WTC11 (cell line): ENCODE data around the gene ANXA6. TPM values are rescaled to one million over a fixed set of nuclear protein-coding genes. Genes with fewer than 3 reads are reported as not detected.

Experiments used
- ATAC-seq: fragments of 200-7000 bp; cut with Tn5 transposase; 2 replicates; pipeline ENCODE4 v1.10.0; 2021; ENCODE audit warnings: mild to moderate bottlenecking, moderate library complexity
- CTCF ChIA-PET: fragments of 300-600 bp; sonication (Branson Sonifier 250); formaldehyde crosslinking; loops from one replicate; lab custom pipeline; 2021; ENCODE audit warnings: antibody characterized with exemption; lab: Charles Lee
- POLR2A ChIA-PET: fragments of 350-600 bp; sonication (Branson Sonifier 250); formaldehyde crosslinking; loops from one replicate; lab custom pipeline; 2021; ENCODE audit warnings: antibody characterized with exemption; lab: Charles Lee
- DNase-seq: peaks from one replicate; pipeline ENCODE4 v3.0.0; 2021; ENCODE audit warnings: low spot score
- H3K27ac Mint-ChIP-seq: 2 replicates; pipeline ENCODE4 v1.8.0; 2021; ENCODE audit warnings: mixed read lengths
- H3K27me3 Mint-ChIP-seq: 2 replicates; pipeline ENCODE4 v1.8.0; 2021; ENCODE audit warnings: low read depth, mild to moderate bottlenecking, moderate library complexity, mixed read lengths
- H3K36me3 Mint-ChIP-seq: 2 replicates; pipeline ENCODE4 v1.8.0; 2021; ENCODE audit warnings: mixed read lengths
- H3K4me1 Mint-ChIP-seq: 2 replicates; pipeline ENCODE4 v1.8.0; 2022; ENCODE audit warnings: mixed read lengths
- H3K4me3 Mint-ChIP-seq: 2 replicates; pipeline ENCODE4 v1.8.0; 2021; ENCODE audit warnings: mild to moderate bottlenecking, moderate library complexity, mixed read lengths
- H3K9me3 Mint-ChIP-seq: 2 replicates; pipeline ENCODE4 v1.8.0; 2021; ENCODE audit warnings: mixed read lengths
- ATF1 ChIP-seq: sonication (generic); formaldehyde crosslinking; IDR thresholded peaks from 2 replicates; pipeline ENCODE4 v1.8.1; 2023; ENCODE audit warnings: mild to moderate bottlenecking, moderate library complexity, missing genetic modification reagents
- CREM ChIP-seq: sonication (generic); formaldehyde crosslinking; IDR thresholded peaks from 2 replicates; pipeline ENCODE4 v1.8.1; 2022; ENCODE audit warnings: mild to moderate bottlenecking, missing genetic modification reagents, moderate library complexity
- FOXK1 ChIP-seq: sonication (generic); formaldehyde crosslinking; IDR thresholded peaks from 2 replicates; pipeline ENCODE4 v1.8.0; 2022; ENCODE audit warnings: mild to moderate bottlenecking, moderate library complexity, missing genetic modification reagents
- JAZF1 ChIP-seq: fragments of 250-450 bp; sonication (Bioruptor Pico); IDR thresholded peaks from 2 replicates; pipeline ENCODE4 v1.9.0; 2021; ENCODE audit warnings: moderate library complexity, mild to moderate bottlenecking, inconsistent platforms
- NR1H2 ChIP-seq: sonication (generic); formaldehyde crosslinking; IDR thresholded peaks from 2 replicates; pipeline ENCODE4 v1.9.0; 2021; ENCODE audit warnings: mild to moderate bottlenecking, moderate library complexity, missing genetic modification reagents
- RELA ChIP-seq: sonication (generic); formaldehyde crosslinking; IDR thresholded peaks from 2 replicates; pipeline ENCODE4 v1.8.1; 2022; ENCODE audit warnings: missing genetic modification reagents, mild to moderate bottlenecking, borderline replicate concordance
- SMAD3 ChIP-seq: sonication (generic); formaldehyde crosslinking; IDR thresholded peaks from 2 replicates; pipeline ENCODE4 v1.8.0; 2022; ENCODE audit warnings: missing genetic modification reagents, mild to moderate bottlenecking, borderline replicate concordance
- SMAD4 ChIP-seq: sonication (generic); formaldehyde crosslinking; IDR thresholded peaks from 2 replicates; pipeline ENCODE4 v1.8.0; 2022; ENCODE audit warnings: mild to moderate bottlenecking, missing genetic modification reagents
- SP1 ChIP-seq: sonication (generic); formaldehyde crosslinking; conservative IDR thresholded peaks from 2 replicates; pipeline ENCODE4 v1.8.1; 2022; ENCODE audit warnings: missing genetic modification reagents
- TEAD1 ChIP-seq: sonication (generic); formaldehyde crosslinking; IDR thresholded peaks from 2 replicates; pipeline ENCODE4 v1.8.0; 2022; ENCODE audit warnings: mild to moderate bottlenecking, missing genetic modification reagents
- ZNF416 ChIP-seq: fragments of 250-450 bp; sonication (Bioruptor Pico); IDR thresholded peaks from 2 replicates; pipeline ENCODE4 v1.9.0; 2021; ENCODE audit warnings: mild to moderate bottlenecking, inconsistent platforms
- total RNA-seq: library from RNA; stranded (reverse); gene quantifications from 3 replicates; pipeline ENCODE4 v1.2.3, GENCODE V29; 2021
- TF ChIP-seq, protein P1 (sequence below): sonication (generic); formaldehyde crosslinking; IDR thresholded peaks from 2 replicates; pipeline ENCODE4 v1.8.0; 2022; ENCODE audit warnings: missing genetic modification reagents
- TF ChIP-seq, protein P2 (sequence below): fragments of 250-450 bp; sonication (Bioruptor Pico); IDR thresholded peaks from 2 replicates; pipeline ENCODE4 v1.9.0; 2021; ENCODE audit warnings: moderate library complexity, mild to moderate bottlenecking, inconsistent platforms, borderline replicate concordance
- TF ChIP-seq, protein P3 (sequence below): fragments of 250-450 bp; sonication (Bioruptor Pico); IDR thresholded peaks from 2 replicates; pipeline ENCODE4 v2.1.2; 2022; ENCODE audit warnings: mild to moderate bottlenecking, moderate library complexity
- TF ChIP-seq, protein P4 (sequence below): sonication (generic); formaldehyde crosslinking; IDR thresholded peaks from 2 replicates; pipeline ENCODE4 v1.8.1; 2022; ENCODE audit warnings: low read depth, mild to moderate bottlenecking, moderate library complexity, missing genetic modification reagents, borderline replicate concordance
- TF ChIP-seq, protein P5 (sequence below): sonication (generic); formaldehyde crosslinking; IDR thresholded peaks from 2 replicates; pipeline ENCODE4 v1.8.0; 2022; ENCODE audit warnings: mild to moderate bottlenecking, missing genetic modification reagents
- TF ChIP-seq, protein P6 (sequence below): sonication (generic); formaldehyde crosslinking; IDR thresholded peaks from 2 replicates; pipeline ENCODE4 v1.8.0; 2023; ENCODE audit warnings: missing genetic modification reagents
- TF ChIP-seq, protein P7 (sequence below): sonication (generic); formaldehyde crosslinking; conservative IDR thresholded peaks from 2 replicates; pipeline ENCODE4 v1.8.1; 2023; ENCODE audit warnings: mild to moderate bottlenecking, low read depth, missing genetic modification reagents, moderate library complexity
- TF ChIP-seq, protein P8 (sequence below): sonication (generic); formaldehyde crosslinking; conservative IDR thresholded peaks from 2 replicates; pipeline ENCODE4 v1.8.1; 2022; ENCODE audit warnings: mild to moderate bottlenecking, missing genetic modification reagents
- TF ChIP-seq, protein P9 (sequence below): sonication (generic); formaldehyde crosslinking; IDR thresholded peaks from 2 replicates; pipeline ENCODE4 v1.8.1; 2023; ENCODE audit warnings: mild to moderate bottlenecking, missing genetic modification reagents, moderate library complexity

Gene ANXA6
- total RNA-seq, 1 experiment from 2014 or later = 92.8 TPM

DNA sequence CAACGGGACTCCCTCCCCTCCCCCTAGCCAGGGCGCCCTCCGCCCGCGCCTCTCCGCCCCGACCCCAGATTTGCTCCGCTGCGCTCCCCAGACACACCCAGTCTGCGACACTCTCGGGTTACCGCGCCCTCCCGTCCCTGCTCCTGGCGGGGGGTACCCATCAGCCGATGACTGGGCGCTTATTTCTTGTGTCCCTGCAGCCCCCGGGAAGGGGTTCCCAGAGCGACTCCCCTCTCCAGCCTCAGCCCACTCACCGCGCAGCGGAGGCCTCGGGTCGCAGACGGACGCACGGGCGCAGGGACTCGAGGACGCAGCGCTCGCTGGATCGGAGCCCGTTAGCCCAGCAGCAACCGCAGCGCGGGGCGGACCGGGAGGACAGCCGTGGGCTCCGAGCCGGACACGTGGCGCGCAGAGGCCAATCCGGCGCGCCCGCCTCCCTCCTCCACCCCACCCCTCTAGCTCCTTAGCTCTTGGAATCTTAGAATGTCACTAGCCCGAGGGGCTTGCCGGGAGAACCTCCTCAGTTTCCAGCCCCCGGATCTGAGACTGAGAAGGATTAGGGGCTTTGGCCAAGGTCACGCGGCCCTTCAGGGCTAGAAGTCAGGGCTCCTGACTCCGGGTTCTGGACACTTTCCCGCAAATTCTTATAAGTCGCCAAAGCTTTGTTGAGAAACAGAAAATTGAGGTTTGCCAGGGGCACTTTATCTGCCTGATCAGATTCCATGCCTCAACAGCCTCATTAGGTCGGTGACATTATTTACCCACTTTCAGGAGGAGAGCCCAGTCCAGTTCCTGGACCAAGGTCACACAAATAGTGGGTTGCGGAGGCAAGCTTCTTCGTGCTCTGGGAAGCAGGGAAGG lies at the start of gene ANXA6 (continued):
- TF ChIP-seq, protein P1, sequence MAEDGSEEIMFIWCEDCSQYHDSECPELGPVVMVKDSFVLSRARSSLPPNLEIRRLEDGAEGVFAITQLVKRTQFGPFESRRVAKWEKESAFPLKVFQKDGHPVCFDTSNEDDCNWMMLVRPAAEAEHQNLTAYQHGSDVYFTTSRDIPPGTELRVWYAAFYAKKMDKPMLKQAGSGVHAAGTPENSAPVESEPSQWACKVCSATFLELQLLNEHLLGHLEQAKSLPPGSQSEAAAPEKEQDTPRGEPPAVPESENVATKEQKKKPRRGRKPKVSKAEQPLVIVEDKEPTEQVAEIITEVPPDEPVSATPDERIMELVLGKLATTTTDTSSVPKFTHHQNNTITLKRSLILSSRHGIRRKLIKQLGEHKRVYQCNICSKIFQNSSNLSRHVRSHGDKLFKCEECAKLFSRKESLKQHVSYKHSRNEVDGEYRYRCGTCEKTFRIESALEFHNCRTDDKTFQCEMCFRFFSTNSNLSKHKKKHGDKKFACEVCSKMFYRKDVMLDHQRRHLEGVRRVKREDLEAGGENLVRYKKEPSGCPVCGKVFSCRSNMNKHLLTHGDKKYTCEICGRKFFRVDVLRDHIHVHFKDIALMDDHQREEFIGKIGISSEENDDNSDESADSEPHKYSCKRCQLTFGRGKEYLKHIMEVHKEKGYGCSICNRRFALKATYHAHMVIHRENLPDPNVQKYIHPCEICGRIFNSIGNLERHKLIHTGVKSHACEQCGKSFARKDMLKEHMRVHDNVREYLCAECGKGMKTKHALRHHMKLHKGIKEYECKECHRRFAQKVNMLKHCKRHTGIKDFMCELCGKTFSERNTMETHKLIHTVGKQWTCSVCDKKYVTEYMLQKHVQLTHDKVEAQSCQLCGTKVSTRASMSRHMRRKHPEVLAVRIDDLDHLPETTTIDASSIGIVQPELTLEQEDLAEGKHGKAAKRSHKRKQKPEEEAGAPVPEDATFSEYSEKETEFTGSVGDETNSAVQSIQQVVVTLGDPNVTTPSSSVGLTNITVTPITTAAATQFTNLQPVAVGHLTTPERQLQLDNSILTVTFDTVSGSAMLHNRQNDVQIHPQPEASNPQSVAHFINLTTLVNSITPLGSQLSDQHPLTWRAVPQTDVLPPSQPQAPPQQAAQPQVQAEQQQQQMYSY (CRISPR knock-in tag) = no peak
- TF ChIP-seq SMAD3 (CRISPR knock-in tag) (peak; percentile 81; the same call in 1 of the 2 replicates), SMAD4 (no peak), ATF1 (no peak), JAZF1 (CRISPR knock-in tag) (no peak), TEAD1 (CRISPR knock-in tag) (peak; percentile 62; the same call in 1 of the 2 replicates), FOXK1 (CRISPR knock-in tag) (peak; percentile 78; the same call in 1 of the 2 replicates), SP1 (peak; percentile 73), NR1H2 (CRISPR knock-in tag) (no peak), ZNF416 (CRISPR knock-in tag) (no peak), RELA (no peak; the same call in 1 of the 2 replicates), CREM (peak; percentile 70; the same call in 1 of the 2 replicates)
- TF ChIP-seq, protein P2, sequence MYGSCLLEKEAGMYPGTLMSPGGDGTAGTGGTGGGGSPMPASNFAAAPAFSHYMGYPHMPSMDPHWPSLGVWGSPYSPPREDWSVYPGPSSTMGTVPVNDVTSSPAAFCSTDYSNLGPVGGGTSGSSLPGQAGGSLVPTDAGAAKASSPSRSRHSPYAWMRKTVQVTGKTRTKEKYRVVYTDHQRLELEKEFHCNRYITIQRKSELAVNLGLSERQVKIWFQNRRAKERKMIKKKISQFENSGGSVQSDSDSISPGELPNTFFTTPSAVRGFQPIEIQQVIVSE (CRISPR knock-in tag) = no peak
- TF ChIP-seq, protein P3, sequence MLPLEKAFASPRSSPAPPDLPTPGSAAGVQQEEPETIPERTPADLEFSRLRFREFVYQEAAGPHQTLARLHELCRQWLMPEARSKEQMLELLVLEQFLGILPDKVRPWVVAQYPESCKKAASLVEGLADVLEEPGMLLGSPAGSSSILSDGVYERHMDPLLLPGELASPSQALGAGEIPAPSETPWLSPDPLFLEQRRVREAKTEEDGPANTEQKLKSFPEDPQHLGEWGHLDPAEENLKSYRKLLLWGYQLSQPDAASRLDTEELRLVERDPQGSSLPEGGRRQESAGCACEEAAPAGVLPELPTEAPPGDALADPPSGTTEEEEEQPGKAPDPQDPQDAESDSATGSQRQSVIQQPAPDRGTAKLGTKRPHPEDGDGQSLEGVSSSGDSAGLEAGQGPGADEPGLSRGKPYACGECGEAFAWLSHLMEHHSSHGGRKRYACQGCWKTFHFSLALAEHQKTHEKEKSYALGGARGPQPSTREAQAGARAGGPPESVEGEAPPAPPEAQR (CRISPR knock-in tag) = no peak
- TF ChIP-seq, protein P4, sequence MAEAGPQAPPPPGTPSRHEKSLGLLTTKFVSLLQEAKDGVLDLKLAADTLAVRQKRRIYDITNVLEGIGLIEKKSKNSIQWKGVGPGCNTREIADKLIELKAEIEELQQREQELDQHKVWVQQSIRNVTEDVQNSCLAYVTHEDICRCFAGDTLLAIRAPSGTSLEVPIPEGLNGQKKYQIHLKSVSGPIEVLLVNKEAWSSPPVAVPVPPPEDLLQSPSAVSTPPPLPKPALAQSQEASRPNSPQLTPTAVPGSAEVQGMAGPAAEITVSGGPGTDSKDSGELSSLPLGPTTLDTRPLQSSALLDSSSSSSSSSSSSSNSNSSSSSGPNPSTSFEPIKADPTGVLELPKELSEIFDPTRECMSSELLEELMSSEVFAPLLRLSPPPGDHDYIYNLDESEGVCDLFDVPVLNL (CRISPR knock-in tag) = no peak
- TF ChIP-seq, protein P5, sequence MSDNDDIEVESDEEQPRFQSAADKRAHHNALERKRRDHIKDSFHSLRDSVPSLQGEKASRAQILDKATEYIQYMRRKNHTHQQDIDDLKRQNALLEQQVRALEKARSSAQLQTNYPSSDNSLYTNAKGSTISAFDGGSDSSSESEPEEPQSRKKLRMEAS (CRISPR knock-in tag) = peak; percentile 83
- TF ChIP-seq, protein P6, sequence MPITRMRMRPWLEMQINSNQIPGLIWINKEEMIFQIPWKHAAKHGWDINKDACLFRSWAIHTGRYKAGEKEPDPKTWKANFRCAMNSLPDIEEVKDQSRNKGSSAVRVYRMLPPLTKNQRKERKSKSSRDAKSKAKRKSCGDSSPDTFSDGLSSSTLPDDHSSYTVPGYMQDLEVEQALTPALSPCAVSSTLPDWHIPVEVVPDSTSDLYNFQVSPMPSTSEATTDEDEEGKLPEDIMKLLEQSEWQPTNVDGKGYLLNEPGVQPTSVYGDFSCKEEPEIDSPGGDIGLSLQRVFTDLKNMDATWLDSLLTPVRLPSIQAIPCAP (CRISPR knock-in tag) = no peak
- TF ChIP-seq, all 79 proteins: peak for 20

DNA sequence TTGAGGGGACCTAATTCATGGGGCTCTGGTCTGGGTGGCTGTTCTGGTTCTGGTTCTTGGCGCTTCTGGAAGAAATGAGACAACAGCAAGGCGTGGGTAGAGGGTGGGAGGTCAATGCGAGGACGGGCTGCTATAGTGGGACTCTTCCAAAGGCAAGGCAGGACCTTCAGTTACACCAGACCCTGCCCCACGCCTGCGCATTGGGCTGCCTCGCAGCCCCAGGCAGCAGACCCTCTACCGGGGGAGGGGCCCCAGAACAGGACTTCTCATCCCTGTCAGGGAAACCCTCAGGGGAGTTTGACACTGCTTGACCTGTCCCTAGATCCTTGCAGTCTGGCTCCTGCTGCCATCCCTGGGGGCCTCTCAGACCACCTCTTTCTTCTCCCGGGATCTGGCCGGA lies 47.8 kb upstream of the ANXA6 start:
- H3K36me3 Mint-ChIP-seq = no peaks in the 10 kb centered on the region
- H3K27ac Mint-ChIP-seq = no peak overlapping the region
- H3K4me1 Mint-ChIP-seq = no peaks in the 10 kb centered on the region
- ChIA-PET CTCF (interaction anchor here (1.5 kb wide), 1 partner anchor 34 kb away, joined by 3 read pairs; no protein-coding TSS in a partner anchor), POLR2A (no interaction called here)
- H3K27me3 Mint-ChIP-seq = no peaks in the 10 kb centered on the region
- DNase-seq (no peak), ATAC-seq (no peak)
- no peaks in the 10 kb centered on the region for H3K9me3 Mint-ChIP-seq
- no peak overlapping the region for H3K4me3 Mint-ChIP-seq
- TF ChIP-seq JAZF1 (CRISPR knock-in tag) = no peak
- TF ChIP-seq, protein P7, sequence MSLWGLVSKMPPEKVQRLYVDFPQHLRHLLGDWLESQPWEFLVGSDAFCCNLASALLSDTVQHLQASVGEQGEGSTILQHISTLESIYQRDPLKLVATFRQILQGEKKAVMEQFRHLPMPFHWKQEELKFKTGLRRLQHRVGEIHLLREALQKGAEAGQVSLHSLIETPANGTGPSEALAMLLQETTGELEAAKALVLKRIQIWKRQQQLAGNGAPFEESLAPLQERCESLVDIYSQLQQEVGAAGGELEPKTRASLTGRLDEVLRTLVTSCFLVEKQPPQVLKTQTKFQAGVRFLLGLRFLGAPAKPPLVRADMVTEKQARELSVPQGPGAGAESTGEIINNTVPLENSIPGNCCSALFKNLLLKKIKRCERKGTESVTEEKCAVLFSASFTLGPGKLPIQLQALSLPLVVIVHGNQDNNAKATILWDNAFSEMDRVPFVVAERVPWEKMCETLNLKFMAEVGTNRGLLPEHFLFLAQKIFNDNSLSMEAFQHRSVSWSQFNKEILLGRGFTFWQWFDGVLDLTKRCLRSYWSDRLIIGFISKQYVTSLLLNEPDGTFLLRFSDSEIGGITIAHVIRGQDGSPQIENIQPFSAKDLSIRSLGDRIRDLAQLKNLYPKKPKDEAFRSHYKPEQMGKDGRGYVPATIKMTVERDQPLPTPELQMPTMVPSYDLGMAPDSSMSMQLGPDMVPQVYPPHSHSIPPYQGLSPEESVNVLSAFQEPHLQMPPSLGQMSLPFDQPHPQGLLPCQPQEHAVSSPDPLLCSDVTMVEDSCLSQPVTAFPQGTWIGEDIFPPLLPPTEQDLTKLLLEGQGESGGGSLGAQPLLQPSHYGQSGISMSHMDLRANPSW (CRISPR knock-in tag) = no peak
- TF ChIP-seq, protein P5 (CRISPR knock-in tag) = no peak
- TF ChIP-seq FOXK1 (CRISPR knock-in tag) = no peak
- TF ChIP-seq, protein P8, sequence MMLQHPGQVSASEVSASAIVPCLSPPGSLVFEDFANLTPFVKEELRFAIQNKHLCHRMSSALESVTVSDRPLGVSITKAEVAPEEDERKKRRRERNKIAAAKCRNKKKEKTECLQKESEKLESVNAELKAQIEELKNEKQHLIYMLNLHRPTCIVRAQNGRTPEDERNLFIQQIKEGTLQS (CRISPR knock-in tag) = no peak
- TF ChIP-seq, protein P9, sequence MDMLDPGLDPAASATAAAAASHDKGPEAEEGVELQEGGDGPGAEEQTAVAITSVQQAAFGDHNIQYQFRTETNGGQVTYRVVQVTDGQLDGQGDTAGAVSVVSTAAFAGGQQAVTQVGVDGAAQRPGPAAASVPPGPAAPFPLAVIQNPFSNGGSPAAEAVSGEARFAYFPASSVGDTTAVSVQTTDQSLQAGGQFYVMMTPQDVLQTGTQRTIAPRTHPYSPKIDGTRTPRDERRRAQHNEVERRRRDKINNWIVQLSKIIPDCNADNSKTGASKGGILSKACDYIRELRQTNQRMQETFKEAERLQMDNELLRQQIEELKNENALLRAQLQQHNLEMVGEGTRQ (CRISPR knock-in tag) = no peak
